ENCODE measurements around the gene RNF208.

The RNF208 gene

DNA sequence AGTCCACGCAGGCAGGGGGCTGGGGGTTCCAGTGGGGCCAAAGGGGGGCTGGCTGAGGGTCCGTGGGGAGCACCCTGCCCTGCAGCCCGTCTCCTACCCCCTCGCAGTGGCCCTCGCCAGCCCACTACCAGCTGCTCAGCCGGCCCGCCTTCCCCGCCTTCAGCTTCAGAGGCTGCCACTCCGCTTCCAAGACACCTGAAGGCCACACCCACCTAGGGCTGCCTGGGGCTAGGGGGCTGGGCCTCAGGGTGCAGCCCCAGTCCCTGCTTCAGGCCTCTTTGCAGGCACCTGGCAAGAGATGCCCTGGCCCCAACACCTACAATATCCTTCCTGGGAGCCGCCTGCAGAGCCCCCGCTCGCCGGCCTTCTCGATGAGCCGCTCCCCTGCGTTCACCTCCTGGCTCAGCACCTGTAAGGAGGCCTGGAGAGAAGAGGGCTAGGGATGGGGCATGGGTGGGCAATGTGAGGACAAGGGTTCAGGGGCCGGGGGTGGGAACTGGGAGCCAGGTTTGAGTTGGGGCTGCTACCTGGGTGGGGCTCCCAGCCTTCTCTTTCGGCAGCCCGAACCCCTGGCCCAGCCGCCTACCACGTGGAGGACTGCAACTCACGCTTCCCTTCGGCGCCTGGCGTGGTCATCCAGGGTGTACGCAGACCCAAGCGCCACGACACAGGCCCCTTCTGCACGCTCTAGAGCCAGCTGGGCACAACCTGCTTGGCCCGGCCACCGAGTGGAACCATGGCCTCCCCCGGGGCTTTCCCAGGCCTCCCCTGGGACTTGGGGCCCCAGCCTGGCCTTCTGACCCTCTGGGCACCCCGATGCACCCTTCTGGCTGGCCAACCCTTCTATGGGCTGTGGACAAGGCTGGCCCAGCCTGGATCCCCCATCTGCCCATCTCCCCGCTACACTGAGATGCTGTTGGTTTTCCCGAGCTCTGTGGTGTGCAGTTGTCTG is 30.8 kb upstream of the RNF208 start:
- Histone ChIP-seq H3K4me2 (ENCODE audit: low read depth, low read length, poor library complexity, severe bottlenecking) (peak overlapping the region; percentile 97), H2AFZ (ENCODE audit: low read length) (no peak overlapping the region), H3K9me2 (replicated peaks; ENCODE audit: low read depth, low read length) (no peaks in the 10 kb centered on the region), H4K20me1 (ENCODE audit: insufficient read depth, low read length, poor library complexity, severe bottlenecking) (peaks cover 15% of the 10 kb centered on the region), H3K27me3 (ENCODE audit: insufficient read depth, low read length, poor library complexity, severe bottlenecking) (peaks cover 4% of the 10 kb centered on the region), H3K36me3 (ENCODE audit: insufficient read depth, low read length) (no peaks in the 10 kb centered on the region), H3K9me3 (ENCODE audit: insufficient read depth, low read depth, low read length) (no peaks in the 10 kb centered on the region), H3K79me2 (ENCODE audit: insufficient read depth, low read length) (peaks cover 30% of the 10 kb centered on the region), H3K4me1 (ENCODE audit: insufficient read depth, low read length, poor library complexity, severe bottlenecking) (peaks cover 30% of the 10 kb centered on the region), H3K9ac (ENCODE audit: low read depth, low read length, poor library complexity, severe bottlenecking) (no peak overlapping the region), H3F3A (ENCODE audit: low read depth) (no peaks in the 10 kb centered on the region), H3K4me3 (ENCODE audit: low read length, poor library complexity, severe bottlenecking) (no peak overlapping the region)
- TF ChIP-seq EZH2phosphoT487 (IDR thresholded peaks at IDR 0.05; ENCODE audit: borderline replicate concordance): no peak
- TF ChIP-seq, protein P1, sequence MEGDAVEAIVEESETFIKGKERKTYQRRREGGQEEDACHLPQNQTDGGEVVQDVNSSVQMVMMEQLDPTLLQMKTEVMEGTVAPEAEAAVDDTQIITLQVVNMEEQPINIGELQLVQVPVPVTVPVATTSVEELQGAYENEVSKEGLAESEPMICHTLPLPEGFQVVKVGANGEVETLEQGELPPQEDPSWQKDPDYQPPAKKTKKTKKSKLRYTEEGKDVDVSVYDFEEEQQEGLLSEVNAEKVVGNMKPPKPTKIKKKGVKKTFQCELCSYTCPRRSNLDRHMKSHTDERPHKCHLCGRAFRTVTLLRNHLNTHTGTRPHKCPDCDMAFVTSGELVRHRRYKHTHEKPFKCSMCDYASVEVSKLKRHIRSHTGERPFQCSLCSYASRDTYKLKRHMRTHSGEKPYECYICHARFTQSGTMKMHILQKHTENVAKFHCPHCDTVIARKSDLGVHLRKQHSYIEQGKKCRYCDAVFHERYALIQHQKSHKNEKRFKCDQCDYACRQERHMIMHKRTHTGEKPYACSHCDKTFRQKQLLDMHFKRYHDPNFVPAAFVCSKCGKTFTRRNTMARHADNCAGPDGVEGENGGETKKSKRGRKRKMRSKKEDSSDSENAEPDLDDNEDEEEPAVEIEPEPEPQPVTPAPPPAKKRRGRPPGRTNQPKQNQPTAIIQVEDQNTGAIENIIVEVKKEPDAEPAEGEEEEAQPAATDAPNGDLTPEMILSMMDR (conservative IDR thresholded peaks at IDR 0.05; ENCODE audit: low read length): no peak

DNA sequence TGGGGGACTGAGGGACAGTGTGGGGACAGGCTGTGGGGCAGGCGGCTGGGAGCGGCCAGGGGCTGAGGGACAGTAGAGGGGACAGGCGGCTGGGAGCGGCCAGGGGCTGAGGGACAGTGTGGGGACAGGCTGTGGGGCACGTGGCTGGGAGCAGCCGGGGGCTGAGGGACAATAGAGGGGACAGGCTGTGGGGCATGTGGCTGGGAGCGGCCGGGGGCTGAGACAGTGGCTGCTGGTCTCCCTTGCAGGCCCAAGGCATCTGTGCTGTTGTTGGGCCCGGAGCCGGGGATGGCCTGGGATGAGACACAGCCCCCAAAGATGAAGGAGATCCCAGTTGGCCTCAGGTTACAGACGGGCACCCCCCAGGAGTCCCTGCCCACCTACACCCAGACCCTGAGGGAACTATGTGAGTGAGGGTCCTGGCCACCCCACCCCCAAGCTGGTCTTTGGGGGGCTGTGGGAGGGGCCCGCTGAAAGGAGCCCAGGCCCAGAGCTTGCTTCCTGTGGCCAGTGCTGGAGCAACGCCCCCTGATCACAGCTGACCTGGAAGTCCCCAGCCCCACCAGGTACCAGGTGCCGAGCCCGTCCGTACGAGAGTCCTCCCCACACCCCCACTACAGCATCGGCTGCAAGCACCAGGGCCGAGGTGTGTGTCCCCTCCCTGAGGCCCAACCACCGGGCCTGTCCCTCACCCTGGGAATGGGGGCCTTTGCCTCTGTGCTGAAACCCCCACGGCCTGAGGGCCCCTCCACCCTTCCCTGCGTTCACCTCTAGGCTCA is 29.6 kb upstream of the RNF208 start:
- Histone ChIP-seq H4K20me1 (ENCODE audit: insufficient read depth, low read length, poor library complexity, severe bottlenecking) (peaks cover 12% of the 10 kb centered on the region), H3K9me3 (ENCODE audit: insufficient read depth, low read depth, low read length) (no peaks in the 10 kb centered on the region), H3K4me1 (ENCODE audit: insufficient read depth, low read length, poor library complexity, severe bottlenecking) (peaks cover 26% of the 10 kb centered on the region), H3F3A (ENCODE audit: low read depth) (no peaks in the 10 kb centered on the region), H3K79me2 (ENCODE audit: insufficient read depth, low read length) (peaks cover 25% of the 10 kb centered on the region), H3K9me2 (replicated peaks; ENCODE audit: low read depth, low read length) (no peaks in the 10 kb centered on the region), H3K9ac (ENCODE audit: low read depth, low read length, poor library complexity, severe bottlenecking) (no peak overlapping the region), H3K27me3 (ENCODE audit: insufficient read depth, low read length, poor library complexity, severe bottlenecking) (peaks cover 4% of the 10 kb centered on the region), H2AFZ (ENCODE audit: low read length) (no peak overlapping the region), H3K4me3 (ENCODE audit: low read length, poor library complexity, severe bottlenecking) (no peak overlapping the region), H3K4me2 (ENCODE audit: low read depth, low read length, poor library complexity, severe bottlenecking) (no peak overlapping the region), H3K36me3 (ENCODE audit: insufficient read depth, low read length) (no peaks in the 10 kb centered on the region)
- TF ChIP-seq EZH2phosphoT487 (IDR thresholded peaks at IDR 0.05; ENCODE audit: borderline replicate concordance): no peak
- TF ChIP-seq, protein P1 (conservative IDR thresholded peaks at IDR 0.05; ENCODE audit: low read length): no peak

DNA sequence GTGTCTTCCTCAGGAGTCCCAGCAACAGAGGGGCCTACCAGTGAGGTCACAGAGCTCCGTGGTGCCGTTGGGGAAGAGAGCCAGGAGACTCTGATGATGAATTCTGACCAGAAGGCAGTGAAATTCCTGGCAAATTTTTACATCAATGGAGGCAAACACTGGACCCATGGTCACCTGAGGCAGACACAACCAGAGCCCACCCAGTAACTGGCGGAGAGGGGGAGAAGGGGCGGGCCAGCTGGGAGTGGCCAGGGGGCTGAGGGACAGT is 29.1 kb upstream of the RNF208 start, which contains the start of gene STPG3:
Gene STPG3, plus strand, starts transcription at position 93 of the 268 bp plus-strand sequence. Its CDS starts 1 bp downstream, at position 94.
- Histone ChIP-seq H3K79me2 (ENCODE audit: insufficient read depth, low read length) (peaks cover 19% of the 10 kb centered on the region), H3K4me3 (ENCODE audit: low read length, poor library complexity, severe bottlenecking) (no peak within 1 kb of the TSS), H3K9me2 (replicated peaks; ENCODE audit: low read depth, low read length) (no peaks in the 10 kb centered on the region), H4K20me1 (ENCODE audit: insufficient read depth, low read length, poor library complexity, severe bottlenecking) (peaks cover 7% of the 10 kb centered on the region), H3K9ac (ENCODE audit: low read depth, low read length, poor library complexity, severe bottlenecking) (no peak within 1 kb of the TSS), H3K36me3 (ENCODE audit: insufficient read depth, low read length) (no peaks in the 10 kb centered on the region), H3K27me3 (ENCODE audit: insufficient read depth, low read length, poor library complexity, severe bottlenecking) (peaks cover 4% of the 10 kb centered on the region), H3K9me3 (ENCODE audit: insufficient read depth, low read depth, low read length) (no peaks in the 10 kb centered on the region), H3K4me1 (ENCODE audit: insufficient read depth, low read length, poor library complexity, severe bottlenecking) (peaks cover 21% of the 10 kb centered on the region), H3F3A (ENCODE audit: low read depth) (no peaks in the 10 kb centered on the region), H2AFZ (ENCODE audit: low read length) (no peak within 1 kb of the TSS), H3K4me2 (ENCODE audit: low read depth, low read length, poor library complexity, severe bottlenecking) (no peak within 1 kb of the TSS)
- TF ChIP-seq, protein P1 (conservative IDR thresholded peaks at IDR 0.05; ENCODE audit: low read length): no peak
- TF ChIP-seq EZH2phosphoT487 (IDR thresholded peaks at IDR 0.05; ENCODE audit: borderline replicate concordance): no peak
